Panc1 (cell line): ENCODE results near the gene SIPA1L2. TPM values are rescaled to one million over a fixed set of nuclear protein-coding genes. Genes with fewer than 3 reads are reported as not detected.

Experiments used
- ATAC-seq: fragments of 200-7000 bp; cut with Tn5 transposase; 2 replicates; pipeline ENCODE4 v1.9.1; 2020; ENCODE audit warnings: mild to moderate bottlenecking, moderate library complexity
- BruUV-seq: library from RNA; stranded (reverse); fragments of 400-500 nt; replicated peaks from 2 replicates; lab custom pipeline; 2021; lab: Mats Ljungman, UMichigan
- CTCF ChIA-PET: fragments of 300-600 bp; sonication (Branson Sonifier 250); formaldehyde crosslinking; loops from one replicate; lab custom pipeline; 2022; ENCODE audit warnings: antibody characterized with exemption; lab: Charles Lee
- POLR2A ChIA-PET: fragments of 300-600 bp; sonication (Branson Sonifier 250); formaldehyde crosslinking; loops from one replicate; lab custom pipeline; 2022; ENCODE audit warnings: antibody characterized with exemption; lab: Charles Lee
- DNase-seq: peaks from one replicate; pipeline ENCODE4 v3.0.0-alpha.2; 2010; ENCODE audit warnings: low read depth, low spot score
- H3K27ac ChIP-seq: 2 replicates; pipeline ENCODE4 v1.5.1; 2011; ENCODE audit warnings: mild to moderate bottlenecking, low read length, inconsistent platforms
- H3K27me3 ChIP-seq: fragments of 200-500 bp; sonication (Bioruptor generic); 2 replicates; pipeline ENCODE4 v1.6.0; 2014; ENCODE audit warnings: low read length, inconsistent platforms; ENCODE audit not compliant: control insufficient read depth, insufficient read depth
- H3K36me3 ChIP-seq: fragments of 200-500 bp; sonication (Bioruptor generic); 2 replicates; pipeline ENCODE4 v1.5.1; 2014; ENCODE audit warnings: inconsistent platforms, mild to moderate bottlenecking, low read length, moderate library complexity; ENCODE audit not compliant: control insufficient read depth, insufficient read depth
- H3K4me1 ChIP-seq: 2 replicates; pipeline ENCODE4 v1.5.1; 2011; ENCODE audit warnings: inconsistent platforms, mild to moderate bottlenecking, low read length, moderate library complexity; ENCODE audit not compliant: control insufficient read depth, insufficient read depth
- H3K4me3 ChIP-seq, 2 experiments: 2 replicates each; pipeline ENCODE4 v1.5.1; 2011 to 2012; ENCODE audit warnings: low read depth in 2 of 2, low read length in 2 of 2, mild to moderate bottlenecking in 2 of 2, inconsistent platforms in 1 of 2, moderate library complexity in 1 of 2
- H3K9me3 ChIP-seq: fragments of 200-500 bp; sonication (Bioruptor generic); 2 replicates; pipeline ENCODE4 v1.5.1; 2014; ENCODE audit warnings: low read depth, mild to moderate bottlenecking, inconsistent platforms, low read length, moderate library complexity; ENCODE audit not compliant: control insufficient read depth, insufficient read depth
- POLR2AphosphoS5 ChIP-seq: IDR thresholded peaks from 2 replicates; pipeline ENCODE4 v1.6.1; 2012; ENCODE audit warnings: mild to moderate bottlenecking, low read depth, low read length, moderate library complexity
- SIN3A ChIP-seq: IDR thresholded peaks from 2 replicates; pipeline ENCODE4 v1.6.1; 2012; ENCODE audit warnings: low read depth, mild to moderate bottlenecking, low read length, moderate library complexity, borderline replicate concordance; ENCODE audit not compliant: insufficient read depth
- TCF7L2 ChIP-seq: IDR thresholded peaks from 2 replicates; pipeline ENCODE4 v1.6.1; 2011; ENCODE audit warnings: mild to moderate bottlenecking, low read depth, low read length, inconsistent platforms
- in situ Hi-C: cut with HindIII; loops from 2 replicates; pipeline ENCODE4 v1.10.0; 2016; ENCODE audit warnings: low sequenced_read_pairs, low pct_unique_long_range_greater_than_20kb
- intact Hi-C: fragments of 100-400 bp; cut with micrococcal nuclease; formaldehyde crosslinking; loops from one replicate; pipeline ENCODE4 v1.10.0; 2022; ENCODE audit not compliant: unreplicated experiment
- total RNA-seq: library from RNA; stranded (reverse); gene quantifications from one replicate; pipeline ENCODE4 v1.2.1, GENCODE V29; 2021; ENCODE audit not compliant: unreplicated experiment
- TF ChIP-seq, protein P1 (sequence below): fragments of 450-650 bp; IDR thresholded peaks from 2 replicates; pipeline ENCODE4 v1.5.1; 2017; ENCODE audit warnings: mild to moderate bottlenecking
- TF ChIP-seq, protein P2 (sequence below), 2 experiments: IDR thresholded peaks; 2 replicates each; pipeline ENCODE4 v1.6.1; 2011 to 2012; ENCODE audit warnings: low read depth in 2 of 2, control low read depth in 1 of 2, low read length in 1 of 2, mild to moderate bottlenecking in 1 of 2, moderate library complexity in 1 of 2; ENCODE audit not compliant: insufficient read depth in 1 of 2

Gene SIPA1L2
- total RNA-seq, 1 experiment from 2014 or later, result 5.2 TPM

DNA sequence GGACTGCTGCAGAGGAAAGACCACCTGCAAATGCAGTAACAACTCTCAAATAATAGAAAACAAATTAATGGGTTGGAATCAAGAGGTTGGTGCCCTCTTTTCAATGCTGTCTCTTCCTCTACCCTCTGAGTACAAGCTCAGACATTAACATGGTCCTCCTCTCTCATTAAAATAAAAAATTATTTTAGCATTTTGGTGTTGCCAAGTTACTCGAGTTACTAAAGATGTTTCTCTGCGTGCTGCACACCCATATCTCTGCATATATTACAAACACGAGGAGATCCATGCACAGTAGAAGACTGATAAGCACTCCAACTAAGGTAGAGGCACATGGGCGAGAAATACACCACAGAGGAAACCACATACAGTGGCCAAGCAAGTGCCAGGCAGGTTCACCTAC, 21.5 kb downstream of the SIPA1L2 start:
- ATAC-seq, result no peak
- intact Hi-C loops, result no loop called here

DNA sequence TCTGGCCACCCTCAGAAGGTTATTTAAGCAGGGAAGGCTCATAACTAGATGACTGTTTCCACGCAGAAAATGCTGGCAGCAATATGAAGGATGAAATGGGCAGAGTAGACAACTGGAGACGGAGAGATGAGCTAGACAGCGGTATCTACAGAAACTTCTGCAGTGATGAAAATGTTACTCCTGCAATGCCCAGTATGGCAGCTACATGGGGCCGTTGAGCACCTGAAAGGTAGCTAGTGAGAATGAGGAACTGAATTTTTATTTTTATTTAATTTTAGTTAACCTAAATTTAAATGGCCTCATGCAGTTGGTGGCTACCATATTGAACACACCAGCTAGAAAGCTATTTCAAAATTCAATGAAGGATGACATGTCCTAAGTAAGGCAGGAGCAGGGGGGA, 27.3 kb downstream of the SIPA1L2 start:
- POLR2A ChIA-PET, result no interaction called here
- intact Hi-C loops (no loop called here), in situ Hi-C loops (no loop called here)
- Histone ChIP-seq H3K36me3 (no peaks in the 10 kb centered on the region), H3K27ac (no peak overlapping the region), H3K4me1 (peaks cover 5% of the 10 kb centered on the region), H3K4me3 (no peak overlapping the region), H3K9me3 (no peaks in the 10 kb centered on the region), H3K27me3 (no peaks in the 10 kb centered on the region)
- BruUV-seq, result no TSS peak
- ATAC-seq (no peak), DNase-seq (no peak)
- no peak for TF ChIP-seq POLR2AphosphoS5
- no peak for TF ChIP-seq SIN3A
- TF ChIP-seq, protein P1, sequence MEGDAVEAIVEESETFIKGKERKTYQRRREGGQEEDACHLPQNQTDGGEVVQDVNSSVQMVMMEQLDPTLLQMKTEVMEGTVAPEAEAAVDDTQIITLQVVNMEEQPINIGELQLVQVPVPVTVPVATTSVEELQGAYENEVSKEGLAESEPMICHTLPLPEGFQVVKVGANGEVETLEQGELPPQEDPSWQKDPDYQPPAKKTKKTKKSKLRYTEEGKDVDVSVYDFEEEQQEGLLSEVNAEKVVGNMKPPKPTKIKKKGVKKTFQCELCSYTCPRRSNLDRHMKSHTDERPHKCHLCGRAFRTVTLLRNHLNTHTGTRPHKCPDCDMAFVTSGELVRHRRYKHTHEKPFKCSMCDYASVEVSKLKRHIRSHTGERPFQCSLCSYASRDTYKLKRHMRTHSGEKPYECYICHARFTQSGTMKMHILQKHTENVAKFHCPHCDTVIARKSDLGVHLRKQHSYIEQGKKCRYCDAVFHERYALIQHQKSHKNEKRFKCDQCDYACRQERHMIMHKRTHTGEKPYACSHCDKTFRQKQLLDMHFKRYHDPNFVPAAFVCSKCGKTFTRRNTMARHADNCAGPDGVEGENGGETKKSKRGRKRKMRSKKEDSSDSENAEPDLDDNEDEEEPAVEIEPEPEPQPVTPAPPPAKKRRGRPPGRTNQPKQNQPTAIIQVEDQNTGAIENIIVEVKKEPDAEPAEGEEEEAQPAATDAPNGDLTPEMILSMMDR, result no peak
- TF ChIP-seq, protein P2, sequence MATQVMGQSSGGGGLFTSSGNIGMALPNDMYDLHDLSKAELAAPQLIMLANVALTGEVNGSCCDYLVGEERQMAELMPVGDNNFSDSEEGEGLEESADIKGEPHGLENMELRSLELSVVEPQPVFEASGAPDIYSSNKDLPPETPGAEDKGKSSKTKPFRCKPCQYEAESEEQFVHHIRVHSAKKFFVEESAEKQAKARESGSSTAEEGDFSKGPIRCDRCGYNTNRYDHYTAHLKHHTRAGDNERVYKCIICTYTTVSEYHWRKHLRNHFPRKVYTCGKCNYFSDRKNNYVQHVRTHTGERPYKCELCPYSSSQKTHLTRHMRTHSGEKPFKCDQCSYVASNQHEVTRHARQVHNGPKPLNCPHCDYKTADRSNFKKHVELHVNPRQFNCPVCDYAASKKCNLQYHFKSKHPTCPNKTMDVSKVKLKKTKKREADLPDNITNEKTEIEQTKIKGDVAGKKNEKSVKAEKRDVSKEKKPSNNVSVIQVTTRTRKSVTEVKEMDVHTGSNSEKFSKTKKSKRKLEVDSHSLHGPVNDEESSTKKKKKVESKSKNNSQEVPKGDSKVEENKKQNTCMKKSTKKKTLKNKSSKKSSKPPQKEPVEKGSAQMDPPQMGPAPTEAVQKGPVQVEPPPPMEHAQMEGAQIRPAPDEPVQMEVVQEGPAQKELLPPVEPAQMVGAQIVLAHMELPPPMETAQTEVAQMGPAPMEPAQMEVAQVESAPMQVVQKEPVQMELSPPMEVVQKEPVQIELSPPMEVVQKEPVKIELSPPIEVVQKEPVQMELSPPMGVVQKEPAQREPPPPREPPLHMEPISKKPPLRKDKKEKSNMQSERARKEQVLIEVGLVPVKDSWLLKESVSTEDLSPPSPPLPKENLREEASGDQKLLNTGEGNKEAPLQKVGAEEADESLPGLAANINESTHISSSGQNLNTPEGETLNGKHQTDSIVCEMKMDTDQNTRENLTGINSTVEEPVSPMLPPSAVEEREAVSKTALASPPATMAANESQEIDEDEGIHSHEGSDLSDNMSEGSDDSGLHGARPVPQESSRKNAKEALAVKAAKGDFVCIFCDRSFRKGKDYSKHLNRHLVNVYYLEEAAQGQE (IDR thresholded peaks at IDR 0.05; ENCODE audit: insufficient read depth in 1 of 2, low read depth in 2 of 2, low read length in 1 of 2), result no peak
- TF ChIP-seq TCF7L2, result no peak
- CTCF ChIA-PET, result no interaction called here

More for the DNA sequence above, 21.5 kb downstream of the SIPA1L2 start:
- Histone ChIP-seq H3K4me1 (no peaks in the 10 kb centered on the region; the same call in 1 of the 2 replicates), H3K4me3 (no peak overlapping the region), H3K36me3 (no peaks in the 10 kb centered on the region), H3K27me3 (no peaks in the 10 kb centered on the region), H3K27ac (no peak overlapping the region), H3K9me3 (no peaks in the 10 kb centered on the region)
- no peak for DNase-seq
- in situ Hi-C loops, result no loop called here
- CTCF ChIA-PET, result no interaction called here
- TF ChIP-seq SIN3A (no peak), POLR2AphosphoS5 (no peak), TCF7L2 (no peak)
- TF ChIP-seq, protein P2 (IDR thresholded peaks at IDR 0.05; ENCODE audit: insufficient read depth in 1 of 2, low read depth in 2 of 2, low read length in 1 of 2), result no peak
- TF ChIP-seq, protein P1, result no peak
- BruUV-seq, result no TSS peak
- POLR2A ChIA-PET, result interaction anchor here (0.6 kb wide), 1 partner anchor 9 kb away, joined by 3 read pairs; no protein-coding TSS in a partner anchor
